A673 (cell line): ENCODE measurements around the gene CBX2. TPM values are rescaled to one million over a fixed set of nuclear protein-coding genes. Genes with fewer than 3 reads are reported as not detected.

Source experiments
- BruUV-seq: library from RNA; stranded (reverse); fragments of 400-500 nt; replicated peaks from 2 replicates; lab custom pipeline; 2021; lab: Mats Ljungman, UMichigan
- CTCF ChIA-PET: fragments of 300-600 bp; sonication (Branson Sonifier 250); formaldehyde crosslinking; loops from one replicate; lab custom pipeline; 2022; ENCODE audit warnings: antibody characterized with exemption; lab: Charles Lee
- POLR2A ChIA-PET: fragments of 300-600 bp; sonication (Branson Sonifier 250); formaldehyde crosslinking; loops from one replicate; lab custom pipeline; 2022; ENCODE audit warnings: antibody characterized with exemption; ENCODE audit not compliant: low non-redundant PET; lab: Charles Lee
- DNase-seq: peaks from one replicate; pipeline ENCODE4 v3.0.0-alpha.2; 2015; ENCODE audit warnings: low spot score
- H3K27ac ChIP-seq: fragments of 200-600 bp; sonication (generic); 2 replicates; pipeline ENCODE4 v1.5.1; 2016; ENCODE audit warnings: mixed run types, low read depth, mild to moderate bottlenecking, mixed read lengths, antibody characterized with exemption, low read length; ENCODE audit not compliant: poor library complexity, severe bottlenecking
- H3K27me3 ChIP-seq: fragments of 200-600 bp; sonication (generic); replicated peaks from 2 replicates; pipeline ENCODE4 v1.6.1; 2017; ENCODE audit warnings: mixed run types, low read depth, mild to moderate bottlenecking, mixed read lengths, antibody characterized with exemption, low read length; ENCODE audit not compliant: insufficient read depth, poor library complexity
- H3K36me3 ChIP-seq: fragments of 200-600 bp; sonication (generic); 2 replicates; pipeline ENCODE4 v1.6.1; 2016; ENCODE audit warnings: mixed run types, mild to moderate bottlenecking, mixed read lengths, antibody characterized with exemption, low read length; ENCODE audit not compliant: insufficient read depth, poor library complexity, severe bottlenecking
- H3K4me1 ChIP-seq: fragments of 200-600 bp; sonication (generic); 2 replicates; pipeline ENCODE4 v1.6.1; 2017; ENCODE audit warnings: mixed run types, mild to moderate bottlenecking, mixed read lengths, antibody characterized with exemption, low read length; ENCODE audit not compliant: insufficient read depth, poor library complexity, severe bottlenecking
- H3K4me3 ChIP-seq: fragments of 200-600 bp; sonication (generic); 2 replicates; pipeline ENCODE4 v1.5.1; 2016; ENCODE audit warnings: low read depth, mixed run types, mild to moderate bottlenecking, mixed read lengths, low read length; ENCODE audit not compliant: poor library complexity, severe bottlenecking
- H3K9me3 ChIP-seq: fragments of 200-600 bp; sonication (generic); 2 replicates; pipeline ENCODE4 v1.6.1; 2016; ENCODE audit warnings: mixed run types, low read depth, mild to moderate bottlenecking, mixed read lengths, antibody characterized with exemption, low read length; ENCODE audit not compliant: poor library complexity, severe bottlenecking
- EZH2 ChIP-seq: fragments of 200-600 bp; sonication (generic); IDR thresholded peaks from 2 replicates; pipeline ENCODE4 v1.6.1; 2017; ENCODE audit warnings: borderline replicate concordance, low read depth, mild to moderate bottlenecking, mixed read lengths, antibody characterized with exemption, low read length; ENCODE audit not compliant: poor library complexity, severe bottlenecking
- intact Hi-C: fragments of 100-400 bp; cut with micrococcal nuclease; formaldehyde crosslinking; loops from one replicate; pipeline ENCODE4 v1.10.0; 2022; ENCODE audit not compliant: unreplicated experiment
- total RNA-seq: library from RNA; stranded (reverse); gene quantifications from 2 replicates; pipeline ENCODE4 v1.2.3, GENCODE V29; 2021
- TF ChIP-seq, protein P1 (sequence below): fragments of 300-800, 200-600 bp; sonication (generic); conservative IDR thresholded peaks from 2 replicates; pipeline ENCODE4 v1.5.1; 2017; ENCODE audit warnings: low read depth, mild to moderate bottlenecking, antibody characterized with exemption, low read length, moderate library complexity, mixed read lengths

Gene CBX2
- total RNA-seq, 1 experiment from 2014 or later: 59.5 TPM

GRCh38 chr17:79786930-79787643 is 9.1 kb downstream of the CBX2 start:
- TF ChIP-seq, protein P1, sequence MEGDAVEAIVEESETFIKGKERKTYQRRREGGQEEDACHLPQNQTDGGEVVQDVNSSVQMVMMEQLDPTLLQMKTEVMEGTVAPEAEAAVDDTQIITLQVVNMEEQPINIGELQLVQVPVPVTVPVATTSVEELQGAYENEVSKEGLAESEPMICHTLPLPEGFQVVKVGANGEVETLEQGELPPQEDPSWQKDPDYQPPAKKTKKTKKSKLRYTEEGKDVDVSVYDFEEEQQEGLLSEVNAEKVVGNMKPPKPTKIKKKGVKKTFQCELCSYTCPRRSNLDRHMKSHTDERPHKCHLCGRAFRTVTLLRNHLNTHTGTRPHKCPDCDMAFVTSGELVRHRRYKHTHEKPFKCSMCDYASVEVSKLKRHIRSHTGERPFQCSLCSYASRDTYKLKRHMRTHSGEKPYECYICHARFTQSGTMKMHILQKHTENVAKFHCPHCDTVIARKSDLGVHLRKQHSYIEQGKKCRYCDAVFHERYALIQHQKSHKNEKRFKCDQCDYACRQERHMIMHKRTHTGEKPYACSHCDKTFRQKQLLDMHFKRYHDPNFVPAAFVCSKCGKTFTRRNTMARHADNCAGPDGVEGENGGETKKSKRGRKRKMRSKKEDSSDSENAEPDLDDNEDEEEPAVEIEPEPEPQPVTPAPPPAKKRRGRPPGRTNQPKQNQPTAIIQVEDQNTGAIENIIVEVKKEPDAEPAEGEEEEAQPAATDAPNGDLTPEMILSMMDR: no peak
- TF ChIP-seq EZH2: no peak
- Histone ChIP-seq H3K27ac (no peak overlapping the region), H3K4me1 (peaks cover 28% of the 10 kb centered on the region), H3K36me3 (peaks cover 35% of the 10 kb centered on the region), H3K4me3 (no peak overlapping the region), H3K9me3 (no peaks in the 10 kb centered on the region), H3K27me3 (peaks cover 22% of the 10 kb centered on the region)
- POLR2A ChIA-PET: no interaction called here
- no peak for DNase-seq
- CTCF ChIA-PET: interaction anchor here (0.5 kb wide), 1 partner anchor 58 kb away, joined by 3 read pairs; no protein-coding TSS in a partner anchor
- BruUV-seq: TSS peak; percentile 17
- intact Hi-C loops: no loop called here

GRCh38 chr17:79788455-79788854 is 10.5 kb downstream of the CBX2 start:
- intact Hi-C loops: no loop called here
- peaks cover 22% of the 10 kb centered on the region for H3K27me3 ChIP-seq

GRCh38 chr17:79788989-79789942 is 11.3 kb downstream of the CBX2 start:
- H3K9me3 ChIP-seq: no peaks in the 10 kb centered on the region
- intact Hi-C loops: no loop called here
- ChIA-PET CTCF (interaction anchor here (0.6 to 2.0 kb wide), 5 partner anchors 11 to 293 kb away, joined by 3 to 6 read pairs (median 3); partner anchors contain the start of gene CBX2), POLR2A (interaction anchor here (0.6 kb wide), 1 partner anchor 14 kb away, joined by 7 read pairs; no protein-coding TSS in a partner anchor)
- no TSS peak for BruUV-seq
- peak; percentile 81 for DNase-seq
- TF ChIP-seq, protein P1: no peak
- no peak for TF ChIP-seq EZH2
- peaks cover 46% of the 10 kb centered on the region for H3K4me1 ChIP-seq
- H3K27ac ChIP-seq: no peak overlapping the region
- peaks cover 22% of the 10 kb centered on the region for H3K27me3 ChIP-seq
- H3K4me3 ChIP-seq: no peak overlapping the region
- peaks cover 14% of the 10 kb centered on the region for H3K36me3 ChIP-seq

More at GRCh38 chr17:79788455-79788854, 10.5 kb downstream of the CBX2 start:
- CTCF ChIA-PET: interaction anchor here (2.0 kb wide), 1 partner anchor 127 kb away, joined by 6 read pairs; no protein-coding TSS in a partner anchor
- Histone ChIP-seq H3K9me3 (no peaks in the 10 kb centered on the region), H3K4me1 (peaks cover 39% of the 10 kb centered on the region), H3K27ac (no peak overlapping the region), H3K4me3 (no peak overlapping the region), H3K36me3 (peaks cover 22% of the 10 kb centered on the region)
- TF ChIP-seq, protein P1: no peak
- no peak for TF ChIP-seq EZH2
- BruUV-seq: no TSS peak
- no peak for DNase-seq
- POLR2A ChIA-PET: no interaction called here
